ENCODE data around the gene ANKRD18A. TPM values are rescaled to one million over a fixed set of nuclear protein-coding genes. Genes with fewer than 3 reads are reported as not detected.
"Not testable (repeated sequence)": the region's sequence is repeated elsewhere in the genome, so short reads cannot be mapped to it uniquely, and the experiment has no call there.

The ANKRD18A gene
- total RNA-seq, 1 donor from 2014 or later = not detected

- DNase-seq (ENCODE audit: low spot score in 2 of 2); H3K4me1 ChIP-seq; H3K27ac ChIP-seq; intact Hi-C loops (cut with DNase I); H3K36me3 ChIP-seq; H3K27me3 ChIP-seq; H3K9me3 ChIP-seq; H3K4me3 ChIP-seq: not testable (repeated sequence)
Observed at GRCh38 chr9:38576181-38576580, 44.2 kb downstream of the ANKRD18A start.

- DNase-seq (ENCODE audit: low spot score in 2 of 2); H3K4me3 ChIP-seq; intact Hi-C loops (cut with DNase I); H3K9me3 ChIP-seq; H3K4me1 ChIP-seq; H3K27ac ChIP-seq; H3K36me3 ChIP-seq; H3K27me3 ChIP-seq: not testable (repeated sequence)
Observed at GRCh38 chr9:38566048-38566447, 54.3 kb downstream of the ANKRD18A start.

- H3K27ac ChIP-seq; H3K4me3 ChIP-seq; intact Hi-C loops (cut with DNase I); H3K36me3 ChIP-seq; H3K27me3 ChIP-seq; DNase-seq (ENCODE audit: low spot score in 2 of 2); H3K4me1 ChIP-seq; H3K9me3 ChIP-seq: not testable (repeated sequence)
Observed at GRCh38 chr9:38565178-38565577, 55.2 kb downstream of the ANKRD18A start.

GRCh38 chr9:38563911-38564310 is 56.5 kb downstream of the ANKRD18A start:
- H3K36me3 ChIP-seq; DNase-seq (ENCODE audit: low spot score in 2 of 2); H3K27me3 ChIP-seq; H3K9me3 ChIP-seq; H3K4me1 ChIP-seq; intact Hi-C loops (cut with DNase I); H3K27ac ChIP-seq; H3K4me3 ChIP-seq: not testable (repeated sequence)

GRCh38 chr9:38561134-38561533 is 59.3 kb downstream of the ANKRD18A start:
- H3K27ac ChIP-seq; DNase-seq (ENCODE audit: low spot score in 2 of 2); H3K9me3 ChIP-seq; H3K36me3 ChIP-seq; H3K4me1 ChIP-seq; H3K4me3 ChIP-seq; intact Hi-C loops (cut with DNase I); H3K27me3 ChIP-seq: not testable (repeated sequence)

- H3K27me3 ChIP-seq; intact Hi-C loops (cut with DNase I); DNase-seq (ENCODE audit: low spot score in 2 of 2); H3K9me3 ChIP-seq; H3K4me3 ChIP-seq; H3K27ac ChIP-seq; H3K36me3 ChIP-seq; H3K4me1 ChIP-seq: not testable (repeated sequence)
Observed at GRCh38 chr9:38559172-38559571, 61.2 kb downstream of the ANKRD18A start.

- H3K4me3 ChIP-seq; intact Hi-C loops (cut with DNase I); H3K36me3 ChIP-seq; H3K27me3 ChIP-seq; DNase-seq (ENCODE audit: low spot score in 2 of 2); H3K27ac ChIP-seq; H3K9me3 ChIP-seq; H3K4me1 ChIP-seq: not testable (repeated sequence)
Observed at GRCh38 chr9:38557746-38558145, 62.6 kb downstream of the ANKRD18A start.

- H3K27me3 ChIP-seq = not testable (repeated sequence)
Observed at GRCh38 chr9:38554966-38555365, 65.4 kb downstream of the ANKRD18A start.

GRCh38 chr9:38553019-38553418 is 67.4 kb downstream of the ANKRD18A start:
- H3K27me3 ChIP-seq; intact Hi-C loops (cut with DNase I); H3K27ac ChIP-seq; H3K9me3 ChIP-seq; DNase-seq (ENCODE audit: low spot score in 2 of 2); H3K36me3 ChIP-seq; H3K4me1 ChIP-seq; H3K4me3 ChIP-seq: not testable (repeated sequence)

More at GRCh38 chr9:38554966-38555365, 65.4 kb downstream of the ANKRD18A start:
- H3K36me3 ChIP-seq; H3K4me3 ChIP-seq; DNase-seq (ENCODE audit: low spot score in 2 of 2); H3K27ac ChIP-seq; intact Hi-C loops (cut with DNase I); H3K4me1 ChIP-seq; H3K9me3 ChIP-seq: not testable (repeated sequence)

GRCh38 chr9:38546497-38547163 is 73.8 kb downstream of the ANKRD18A start:
- H3K27me3 ChIP-seq; intact Hi-C loops (cut with DNase I); DNase-seq (ENCODE audit: low spot score in 2 of 2); H3K9me3 ChIP-seq; H3K4me3 ChIP-seq; H3K36me3 ChIP-seq; H3K4me1 ChIP-seq; H3K27ac ChIP-seq: not testable (repeated sequence)

- H3K27ac ChIP-seq; H3K4me1 ChIP-seq; intact Hi-C loops (cut with DNase I); H3K27me3 ChIP-seq; H3K36me3 ChIP-seq; DNase-seq (ENCODE audit: low spot score in 2 of 2); H3K4me3 ChIP-seq; H3K9me3 ChIP-seq: not testable (repeated sequence)
Observed at GRCh38 chr9:38540535-38540934, 79.9 kb downstream of the ANKRD18A start.
